WTC11 (cell line): ENCODE measurements around the gene MDGA2. TPM values are rescaled to one million over a fixed set of nuclear protein-coding genes. Genes with fewer than 3 reads are reported as not detected.

ENCODE experiments used
- ATAC-seq: fragments of 200-7000 bp; cut with Tn5 transposase; 2 replicates; pipeline ENCODE4 v1.10.0; 2021; ENCODE audit warnings: mild to moderate bottlenecking, moderate library complexity
- CTCF ChIA-PET: fragments of 300-600 bp; sonication (Branson Sonifier 250); formaldehyde crosslinking; loops from one replicate; lab custom pipeline; 2021; ENCODE audit warnings: antibody characterized with exemption; lab: Charles Lee
- POLR2A ChIA-PET: fragments of 350-600 bp; sonication (Branson Sonifier 250); formaldehyde crosslinking; loops from one replicate; lab custom pipeline; 2021; ENCODE audit warnings: antibody characterized with exemption; lab: Charles Lee
- DNase-seq: peaks from one replicate; pipeline ENCODE4 v3.0.0; 2021; ENCODE audit warnings: low spot score
- H3K27ac Mint-ChIP-seq: 2 replicates; pipeline ENCODE4 v1.8.0; 2021; ENCODE audit warnings: mixed read lengths
- H3K27me3 Mint-ChIP-seq: 2 replicates; pipeline ENCODE4 v1.8.0; 2021; ENCODE audit warnings: low read depth, mild to moderate bottlenecking, moderate library complexity, mixed read lengths
- H3K36me3 Mint-ChIP-seq: 2 replicates; pipeline ENCODE4 v1.8.0; 2021; ENCODE audit warnings: mixed read lengths
- H3K4me1 Mint-ChIP-seq: 2 replicates; pipeline ENCODE4 v1.8.0; 2022; ENCODE audit warnings: mixed read lengths
- H3K4me3 Mint-ChIP-seq: 2 replicates; pipeline ENCODE4 v1.8.0; 2021; ENCODE audit warnings: mild to moderate bottlenecking, moderate library complexity, mixed read lengths
- H3K9me3 Mint-ChIP-seq: 2 replicates; pipeline ENCODE4 v1.8.0; 2021; ENCODE audit warnings: mixed read lengths
- ARID4B ChIP-seq: sonication (generic); formaldehyde crosslinking; IDR thresholded peaks from 2 replicates; pipeline ENCODE4 v1.8.0; 2023; ENCODE audit warnings: missing genetic modification reagents, mild to moderate bottlenecking, borderline replicate concordance
- ATF1 ChIP-seq: sonication (generic); formaldehyde crosslinking; IDR thresholded peaks from 2 replicates; pipeline ENCODE4 v1.8.1; 2023; ENCODE audit warnings: mild to moderate bottlenecking, moderate library complexity, missing genetic modification reagents
- ATF6 ChIP-seq: sonication (generic); formaldehyde crosslinking; IDR thresholded peaks from 2 replicates; pipeline ENCODE4 v1.8.1; 2023; ENCODE audit warnings: mild to moderate bottlenecking, missing genetic modification reagents
- CREB1 ChIP-seq: sonication (generic); formaldehyde crosslinking; IDR thresholded peaks from 2 replicates; pipeline ENCODE4 v1.8.0; 2023; ENCODE audit warnings: mild to moderate bottlenecking, missing genetic modification reagents
- HMGA2 ChIP-seq: fragments of 250-450 bp; sonication (Bioruptor Pico); IDR thresholded peaks from 2 replicates; pipeline ENCODE4 v1.4.0; 2021; ENCODE audit warnings: mild to moderate bottlenecking, moderate library complexity
- IRF2 ChIP-seq: sonication (generic); formaldehyde crosslinking; IDR thresholded peaks from 2 replicates; pipeline ENCODE4 v1.8.0; 2022; ENCODE audit warnings: low read depth, missing genetic modification reagents, borderline replicate concordance
- KAT7 ChIP-seq: sonication (generic); formaldehyde crosslinking; IDR thresholded peaks from 2 replicates; pipeline ENCODE4 v1.8.1; 2023; ENCODE audit warnings: missing genetic modification reagents, mild to moderate bottlenecking, borderline replicate concordance
- MLX ChIP-seq: sonication (generic); formaldehyde crosslinking; IDR thresholded peaks from 2 replicates; pipeline ENCODE4 v1.8.1; 2023; ENCODE audit warnings: mild to moderate bottlenecking, missing genetic modification reagents, moderate library complexity
- NFE2L1 ChIP-seq: sonication (generic); formaldehyde crosslinking; IDR thresholded peaks from 2 replicates; pipeline ENCODE4 v1.8.1; 2023; ENCODE audit warnings: missing genetic modification reagents
- PRRX2 ChIP-seq: fragments of 250-450 bp; sonication (Bioruptor Pico); IDR thresholded peaks from 2 replicates; pipeline ENCODE4 v1.8.0; 2021; ENCODE audit warnings: mild to moderate bottlenecking
- SMAD3 ChIP-seq: sonication (generic); formaldehyde crosslinking; IDR thresholded peaks from 2 replicates; pipeline ENCODE4 v1.8.0; 2022; ENCODE audit warnings: missing genetic modification reagents, mild to moderate bottlenecking, borderline replicate concordance
- SOX15 ChIP-seq: fragments of 250-450 bp; sonication (Bioruptor Pico); IDR thresholded peaks from 2 replicates; pipeline ENCODE4 v1.9.0; 2021; ENCODE audit warnings: mild to moderate bottlenecking
- SP1 ChIP-seq: sonication (generic); formaldehyde crosslinking; conservative IDR thresholded peaks from 2 replicates; pipeline ENCODE4 v1.8.1; 2022; ENCODE audit warnings: missing genetic modification reagents
- TEAD4 ChIP-seq: sonication (generic); formaldehyde crosslinking; IDR thresholded peaks from 2 replicates; pipeline ENCODE4 v1.8.0; 2022; ENCODE audit warnings: mild to moderate bottlenecking, missing genetic modification reagents
- TP53 ChIP-seq: sonication (generic); formaldehyde crosslinking; IDR thresholded peaks from 2 replicates; pipeline ENCODE4 v1.8.1; 2023; ENCODE audit warnings: mild to moderate bottlenecking, missing genetic modification reagents
- ZBTB21 ChIP-seq: sonication (generic); formaldehyde crosslinking; IDR thresholded peaks from 2 replicates; pipeline ENCODE4 v1.8.1; 2023; ENCODE audit warnings: mild to moderate bottlenecking, missing genetic modification reagents, borderline replicate concordance
- ZNF281 ChIP-seq: sonication (generic); formaldehyde crosslinking; IDR thresholded peaks from 2 replicates; pipeline ENCODE4 v1.8.0; 2023; ENCODE audit warnings: mild to moderate bottlenecking, missing genetic modification reagents
- ZNF423 ChIP-seq: fragments of 250-450 bp; sonication (Bioruptor Pico); IDR thresholded peaks from 2 replicates; pipeline ENCODE4 v2.1.2; 2022; ENCODE audit warnings: mild to moderate bottlenecking, moderate library complexity
- ZNF425 ChIP-seq: fragments of 250-450 bp; sonication (Bioruptor Pico); conservative IDR thresholded peaks from 2 replicates; pipeline ENCODE4 v1.9.0; 2021; ENCODE audit warnings: mild to moderate bottlenecking
- total RNA-seq: library from RNA; stranded (reverse); gene quantifications from 3 replicates; pipeline ENCODE4 v1.2.3, GENCODE V29; 2021
- TF ChIP-seq, protein P1 (sequence below): sonication (generic); formaldehyde crosslinking; IDR thresholded peaks from 2 replicates; pipeline ENCODE4 v1.8.1; 2022; ENCODE audit warnings: low read depth, mild to moderate bottlenecking, moderate library complexity, missing genetic modification reagents, borderline replicate concordance
- TF ChIP-seq, protein P2 (sequence below): fragments of 200-600 bp; IDR thresholded peaks from 2 replicates; pipeline ENCODE4 v1.8.0; 2022; ENCODE audit warnings: antibody characterized with exemption

MDGA2 gene
- total RNA-seq, 1 experiment from 2014 or later, result 4.9 TPM

GRCh38 chr14:47085678-47086077, 589.7 kb downstream of the MDGA2 start:
- H3K4me3 Mint-ChIP-seq, result no peak overlapping the region
- DNase-seq, result no peak
- H3K27ac Mint-ChIP-seq, result no peak overlapping the region
- ChIA-PET POLR2A (no interaction called here), CTCF (no interaction called here)
- ATAC-seq, result no peak
- H3K36me3 Mint-ChIP-seq, result peaks cover 7% of the 10 kb centered on the region
- H3K27me3 Mint-ChIP-seq, result no peaks in the 10 kb centered on the region
- TF ChIP-seq IRF2 (CRISPR knock-in tag), result no peak
- TF ChIP-seq ATF6 (CRISPR knock-in tag), result no peak
- TF ChIP-seq SP1, result no peak
- no peak for TF ChIP-seq NFE2L1 (CRISPR knock-in tag)
- no peak for TF ChIP-seq ATF1 (CRISPR knock-in tag)
- no peak for TF ChIP-seq ZNF281 (CRISPR knock-in tag)
- TF ChIP-seq, protein P1, sequence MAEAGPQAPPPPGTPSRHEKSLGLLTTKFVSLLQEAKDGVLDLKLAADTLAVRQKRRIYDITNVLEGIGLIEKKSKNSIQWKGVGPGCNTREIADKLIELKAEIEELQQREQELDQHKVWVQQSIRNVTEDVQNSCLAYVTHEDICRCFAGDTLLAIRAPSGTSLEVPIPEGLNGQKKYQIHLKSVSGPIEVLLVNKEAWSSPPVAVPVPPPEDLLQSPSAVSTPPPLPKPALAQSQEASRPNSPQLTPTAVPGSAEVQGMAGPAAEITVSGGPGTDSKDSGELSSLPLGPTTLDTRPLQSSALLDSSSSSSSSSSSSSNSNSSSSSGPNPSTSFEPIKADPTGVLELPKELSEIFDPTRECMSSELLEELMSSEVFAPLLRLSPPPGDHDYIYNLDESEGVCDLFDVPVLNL (CRISPR knock-in tag), result no peak
- no peak for TF ChIP-seq PRRX2
- no peak for TF ChIP-seq CREB1 (CRISPR knock-in tag)
- TF ChIP-seq ARID4B (CRISPR knock-in tag), result no peak
- TF ChIP-seq ZNF423, result no peak
- TF ChIP-seq MLX (CRISPR knock-in tag), result no peak
- TF ChIP-seq SMAD3 (CRISPR knock-in tag), result no peak
- TF ChIP-seq TEAD4 (CRISPR knock-in tag), result no peak
- H3K9me3 Mint-ChIP-seq, result peaks cover 8% of the 10 kb centered on the region
- peaks cover 12% of the 10 kb centered on the region for H3K4me1 Mint-ChIP-seq

GRCh38 chr14:47065326-47065725, 610.1 kb downstream of the MDGA2 start:
- POLR2A ChIA-PET, result no interaction called here
- TF ChIP-seq, protein P2, sequence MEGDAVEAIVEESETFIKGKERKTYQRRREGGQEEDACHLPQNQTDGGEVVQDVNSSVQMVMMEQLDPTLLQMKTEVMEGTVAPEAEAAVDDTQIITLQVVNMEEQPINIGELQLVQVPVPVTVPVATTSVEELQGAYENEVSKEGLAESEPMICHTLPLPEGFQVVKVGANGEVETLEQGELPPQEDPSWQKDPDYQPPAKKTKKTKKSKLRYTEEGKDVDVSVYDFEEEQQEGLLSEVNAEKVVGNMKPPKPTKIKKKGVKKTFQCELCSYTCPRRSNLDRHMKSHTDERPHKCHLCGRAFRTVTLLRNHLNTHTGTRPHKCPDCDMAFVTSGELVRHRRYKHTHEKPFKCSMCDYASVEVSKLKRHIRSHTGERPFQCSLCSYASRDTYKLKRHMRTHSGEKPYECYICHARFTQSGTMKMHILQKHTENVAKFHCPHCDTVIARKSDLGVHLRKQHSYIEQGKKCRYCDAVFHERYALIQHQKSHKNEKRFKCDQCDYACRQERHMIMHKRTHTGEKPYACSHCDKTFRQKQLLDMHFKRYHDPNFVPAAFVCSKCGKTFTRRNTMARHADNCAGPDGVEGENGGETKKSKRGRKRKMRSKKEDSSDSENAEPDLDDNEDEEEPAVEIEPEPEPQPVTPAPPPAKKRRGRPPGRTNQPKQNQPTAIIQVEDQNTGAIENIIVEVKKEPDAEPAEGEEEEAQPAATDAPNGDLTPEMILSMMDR, result no peak
- TF ChIP-seq SOX15 (CRISPR knock-in tag), result no peak
- no peak for TF ChIP-seq SMAD3 (CRISPR knock-in tag)
- no peak for TF ChIP-seq ZNF425 (CRISPR knock-in tag)
- no peak for TF ChIP-seq KAT7 (CRISPR knock-in tag)
- TF ChIP-seq SP1, result no peak
- no peak for TF ChIP-seq TP53
- TF ChIP-seq HMGA2 (CRISPR knock-in tag), result no peak
- TF ChIP-seq ZBTB21 (CRISPR knock-in tag), result no peak

More at GRCh38 chr14:47065326-47065725, 610.1 kb downstream of the MDGA2 start:
- H3K4me3 Mint-ChIP-seq, result no peak overlapping the region
- DNase-seq (no peak), ATAC-seq (peak; percentile 38)
- H3K4me1 Mint-ChIP-seq, result peaks cover 12% of the 10 kb centered on the region
- H3K36me3 Mint-ChIP-seq, result peaks cover 4% of the 10 kb centered on the region; the same call in 1 of the 2 replicates
- no peak overlapping the region for H3K27ac Mint-ChIP-seq
- CTCF ChIA-PET, result no interaction called here
- peaks cover 16% of the 10 kb centered on the region; the same call in 1 of the 2 replicates for H3K9me3 Mint-ChIP-seq
- no peaks in the 10 kb centered on the region for H3K27me3 Mint-ChIP-seq
